HG03066 (cell line): ENCODE data around the gene YPEL3.

Source experiments
- ATAC-seq: cut with Tn5 transposase; IDR thresholded peaks from one replicate; pipeline ENCODE4 v1.9.1; 2021; ENCODE audit warnings: low read depth; ENCODE audit not compliant: unreplicated experiment

The YPEL3 gene

DNA sequence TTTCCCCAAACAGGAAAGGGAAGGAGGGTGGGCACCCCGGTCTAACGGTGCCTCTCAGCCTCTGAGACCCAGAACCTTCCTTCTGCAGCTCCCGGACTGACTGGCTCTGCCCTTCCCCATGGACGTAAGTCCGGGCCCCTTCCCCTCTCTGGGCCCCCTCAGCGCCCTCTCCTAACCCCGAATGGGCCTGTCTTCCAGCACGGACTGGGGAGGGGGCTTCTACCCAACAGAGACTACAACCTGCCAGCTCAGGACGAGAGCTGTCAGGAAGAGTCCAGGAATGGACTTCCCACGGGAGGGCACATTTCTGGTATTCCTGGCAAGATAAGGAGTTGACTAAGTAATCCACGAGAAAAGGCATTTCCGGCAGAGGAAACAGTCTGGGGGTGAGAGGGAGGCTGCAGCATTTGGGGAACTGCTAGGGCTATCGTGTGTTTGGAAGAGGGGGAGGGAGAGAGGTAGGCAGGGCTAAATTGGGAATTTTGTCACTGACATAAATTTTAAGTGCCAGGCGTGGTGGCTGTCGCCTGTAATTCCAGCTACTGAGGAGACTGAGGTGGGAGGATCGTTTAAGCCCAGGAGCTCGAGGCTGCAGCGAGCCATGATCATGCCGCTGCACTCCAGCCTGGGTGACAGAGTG, 42.5 kb downstream of the YPEL3 start:
- no peak for ATAC-seq

GRCh38 chr16:30052671-30053372, 43.2 kb downstream of the YPEL3 start:
- ATAC-seq: peak; percentile 65

DNA sequence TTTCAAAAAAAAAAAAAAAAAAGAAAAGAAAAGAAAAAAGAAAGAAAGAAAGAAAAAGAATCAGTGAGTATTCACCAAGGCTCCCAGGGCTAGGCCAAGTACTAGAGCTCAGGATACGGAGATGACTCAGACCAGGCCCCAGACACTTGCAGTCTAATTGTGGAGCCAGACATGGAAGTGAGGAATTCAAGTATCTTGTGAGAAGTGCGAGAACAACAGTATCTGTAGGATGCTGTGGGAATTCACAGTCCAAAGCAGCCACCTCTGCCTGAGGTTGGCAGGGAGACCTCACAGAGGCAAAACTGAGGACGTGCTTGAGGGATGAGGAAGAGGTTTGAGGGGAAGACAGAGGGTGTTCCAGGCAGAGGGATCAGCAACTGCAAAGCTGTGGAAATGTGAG, 44.5 kb downstream of the YPEL3 start:
- ATAC-seq: no peak

DNA sequence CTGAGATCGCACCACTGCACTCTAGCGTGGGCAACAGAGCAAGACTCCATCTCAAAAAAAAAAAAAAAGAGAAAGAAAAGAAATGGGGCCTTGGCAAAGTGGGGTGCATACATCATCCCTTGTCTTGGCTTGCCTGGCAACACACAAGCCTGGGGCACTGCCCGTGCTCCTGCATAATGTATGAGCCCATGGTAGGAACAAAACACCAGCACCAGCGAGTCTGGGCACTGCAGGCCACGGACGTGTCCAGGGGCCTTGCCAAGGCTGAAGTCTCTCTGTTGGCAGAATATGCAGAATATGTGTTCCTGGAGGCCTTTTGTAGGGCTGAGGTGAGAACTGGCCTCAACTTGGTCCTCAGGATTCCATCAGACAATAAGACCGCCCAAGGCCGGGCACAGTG, 46.1 kb downstream of the YPEL3 start:
- ATAC-seq: no peak

DNA sequence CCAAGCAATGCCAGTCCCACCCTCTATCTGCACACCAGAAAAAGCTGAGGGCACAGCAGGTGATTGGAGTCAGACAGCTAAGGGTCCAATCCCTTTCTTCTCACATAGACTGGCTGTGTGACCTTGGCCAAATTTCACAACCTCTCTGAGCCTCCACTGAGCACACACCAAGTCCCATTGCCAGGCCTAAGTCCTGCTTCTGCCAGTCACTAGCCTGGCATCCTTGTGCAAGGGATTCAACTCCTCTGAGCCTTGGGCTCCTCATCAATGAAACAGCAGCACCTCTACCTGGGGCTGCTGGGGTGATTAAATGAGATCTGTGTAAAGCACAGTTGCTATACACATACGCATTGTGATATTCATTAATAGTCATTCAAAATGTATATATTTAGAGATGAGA, 49.4 kb downstream of the YPEL3 start:
- no peak for ATAC-seq

- ATAC-seq: no peak
Observed at GRCh38 chr16:30046178-30046577, 49.8 kb downstream of the YPEL3 start.
